ENCODE measurements around the gene EDN2.

- no peak for TF ChIP-seq POLR2AphosphoS5 (IDR thresholded peaks at IDR 0.05; ENCODE audit: insufficient read depth in 1 of 2, low read depth in 1 of 2)
- TF ChIP-seq, protein P1, sequence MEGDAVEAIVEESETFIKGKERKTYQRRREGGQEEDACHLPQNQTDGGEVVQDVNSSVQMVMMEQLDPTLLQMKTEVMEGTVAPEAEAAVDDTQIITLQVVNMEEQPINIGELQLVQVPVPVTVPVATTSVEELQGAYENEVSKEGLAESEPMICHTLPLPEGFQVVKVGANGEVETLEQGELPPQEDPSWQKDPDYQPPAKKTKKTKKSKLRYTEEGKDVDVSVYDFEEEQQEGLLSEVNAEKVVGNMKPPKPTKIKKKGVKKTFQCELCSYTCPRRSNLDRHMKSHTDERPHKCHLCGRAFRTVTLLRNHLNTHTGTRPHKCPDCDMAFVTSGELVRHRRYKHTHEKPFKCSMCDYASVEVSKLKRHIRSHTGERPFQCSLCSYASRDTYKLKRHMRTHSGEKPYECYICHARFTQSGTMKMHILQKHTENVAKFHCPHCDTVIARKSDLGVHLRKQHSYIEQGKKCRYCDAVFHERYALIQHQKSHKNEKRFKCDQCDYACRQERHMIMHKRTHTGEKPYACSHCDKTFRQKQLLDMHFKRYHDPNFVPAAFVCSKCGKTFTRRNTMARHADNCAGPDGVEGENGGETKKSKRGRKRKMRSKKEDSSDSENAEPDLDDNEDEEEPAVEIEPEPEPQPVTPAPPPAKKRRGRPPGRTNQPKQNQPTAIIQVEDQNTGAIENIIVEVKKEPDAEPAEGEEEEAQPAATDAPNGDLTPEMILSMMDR (IDR thresholded peaks at IDR 0.05), result no peak
These were observed 7.9 kb upstream of the EDN2 start for GRCh38 chr1:41492341-41492848.
